Measurements from ENCODE around the gene SH3RF3. TPM values are rescaled to one million over a fixed set of nuclear protein-coding genes. Genes with fewer than 3 reads are reported as not detected.

Gene SH3RF3
- total and polyA plus RNA-seq, 10 of the 15 experiments (the other 5 are each of a cell fraction or from before 2014, with no cell fraction given): 0.08 to 8.8 (median 2.3) TPM

DNA sequence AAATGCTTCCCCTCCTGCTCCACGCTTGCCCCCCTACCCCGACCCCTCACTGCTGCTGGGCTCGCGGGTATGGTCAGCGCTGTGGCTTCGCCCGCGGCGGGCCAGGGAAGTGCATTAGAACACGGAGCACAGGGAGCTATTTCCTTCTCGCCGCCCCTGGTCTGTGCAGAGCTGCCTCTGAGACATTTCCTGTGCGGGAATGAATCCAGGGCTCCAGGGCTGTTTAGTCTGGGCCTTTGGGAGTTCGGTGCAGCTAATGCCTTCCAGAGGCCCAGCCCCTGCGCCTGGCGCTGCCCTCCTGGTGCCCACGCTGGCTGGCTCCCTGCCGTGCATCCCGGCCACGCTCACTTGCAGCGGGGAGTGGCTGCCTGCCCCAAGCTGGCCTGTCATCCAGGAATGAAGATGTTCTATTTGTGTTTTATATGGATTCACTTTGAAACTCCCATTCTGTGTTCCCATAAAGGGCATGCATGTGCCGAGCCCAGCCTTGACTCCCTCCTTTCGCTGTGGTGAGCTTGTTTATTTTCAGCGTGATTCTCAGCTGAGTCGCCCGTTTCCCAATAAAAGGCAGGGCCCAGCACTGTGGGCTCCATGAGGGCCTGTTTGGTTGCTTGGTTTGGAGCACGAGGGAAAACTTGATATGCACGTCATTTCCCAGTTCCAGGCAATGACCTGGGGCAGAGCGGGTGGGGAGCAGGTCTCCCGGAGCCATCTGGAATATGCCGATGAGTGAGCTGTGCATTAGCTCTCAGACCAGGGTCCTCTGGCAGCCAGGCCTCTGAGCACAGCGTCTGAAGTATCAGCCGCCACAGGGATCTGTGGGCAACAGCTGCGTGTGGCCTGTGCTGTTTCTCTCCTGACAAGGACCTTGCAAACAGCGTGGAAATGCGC is 42.7 kb downstream of the SH3RF3 start (continued):
- TF ChIP-seq MEF2B (IDR thresholded peaks at IDR 0.05; ENCODE audit: partially characterized antibody, poor library complexity, severe bottlenecking): no peak
- no peak for TF ChIP-seq NBN (IDR thresholded peaks at IDR 0.05)

- in situ Hi-C loops (cut with MboI) (no loop called here), intact Hi-C loops (cut with micrococcal nuclease; ENCODE audit: unreplicated experiment) (no loop called here)
- Histone ChIP-seq H3K9ac (ENCODE audit: control insufficient read depth, insufficient read depth, low read length) (no peak overlapping the region), H3K4me2 (ENCODE audit: control insufficient read depth, insufficient read depth) (no peak overlapping the region), H3K4me1 (ENCODE audit: control insufficient read depth, insufficient read depth, low read length) (no peaks in the 10 kb centered on the region), H2AFZ (ENCODE audit: control insufficient read depth, low read depth, low read length) (no peak overlapping the region), H4K20me1 (ENCODE audit: control insufficient read depth, insufficient read depth) (no peaks in the 10 kb centered on the region), H3K36me3 (ENCODE audit: control insufficient read depth in 2 of 2, insufficient read depth in 2 of 2, low read length in 1 of 2) (no peaks in the 10 kb centered on the region), H3K4me3 (no peak overlapping the region), H3K9me3 (replicated peaks; ENCODE audit: control insufficient read depth, insufficient read depth, low read length) (no peaks in the 10 kb centered on the region; the same call in 2 of the 3 replicates), H3K27me3 (replicated peaks in 1 of 2; ENCODE audit: control insufficient read depth in 2 of 2, insufficient read depth in 2 of 2, low read length in 1 of 2) (no peaks in the 10 kb centered on the region; a peak in 1 of 4 replicates), H3K79me2 (ENCODE audit: control insufficient read depth, insufficient read depth, low read length) (no peaks in the 10 kb centered on the region), H3K27ac (ENCODE audit: control insufficient read depth, insufficient read depth) (no peak overlapping the region)
- no peak for FAIRE-seq
- WGBS (ENCODE audit: insufficient coverage, insufficient replicate concordance, low lambda C conversion rate, missing lambda C conversion rate): 72% methylated on average over 7 of the region's 7 CpGs
- ChIA-PET CTCF (no interaction called here), SMC1A (ENCODE audit: uncharacterized antibody, unreplicated experiment) (no interaction called here), POLR2A (no interaction called here), RAD21 (ENCODE audit: unreplicated experiment) (no interaction called here)
- DNase-seq (ENCODE audit: low read depth, low spot score): no peak
- TF ChIP-seq IRF5 (IDR thresholded peaks at IDR 0.05; ENCODE audit: borderline replicate concordance) (no peak), EP300 (IDR thresholded peaks at IDR 0.05; ENCODE audit: borderline replicate concordance in 1 of 2, control insufficient read depth in 1 of 2, low read depth in 2 of 2, low read length in 2 of 2) (no peak), PRDM15 (CRISPR knock-in tag; IDR thresholded peaks at IDR 0.05) (no peak), PAX8 (IDR thresholded peaks at IDR 0.05) (no peak), FOXM1 (IDR thresholded peaks at IDR 0.05; ENCODE audit: low read depth, low read length) (no peak), TARDBP (IDR thresholded peaks at IDR 0.05; ENCODE audit: borderline replicate concordance) (no peak), EZH2 (IDR thresholded peaks at IDR 0.05; ENCODE audit: borderline replicate concordance, control insufficient read depth, low read depth, low read length) (no peak), ETV6 (conservative IDR thresholded peaks at IDR 0.05 in 1 of 2, IDR thresholded peaks at IDR 0.05 in 1 of 2; ENCODE audit: borderline replicate concordance in 1 of 2, low read depth in 1 of 2) (no peak), RAD21 (IDR thresholded peaks at IDR 0.05; ENCODE audit: insufficient read depth, low read depth, low read length) (no peak), SRF (IDR thresholded peaks at IDR 0.05; ENCODE audit: low read depth in 2 of 2, low read length in 2 of 2) (no peak)
- TF ChIP-seq, protein P1, sequence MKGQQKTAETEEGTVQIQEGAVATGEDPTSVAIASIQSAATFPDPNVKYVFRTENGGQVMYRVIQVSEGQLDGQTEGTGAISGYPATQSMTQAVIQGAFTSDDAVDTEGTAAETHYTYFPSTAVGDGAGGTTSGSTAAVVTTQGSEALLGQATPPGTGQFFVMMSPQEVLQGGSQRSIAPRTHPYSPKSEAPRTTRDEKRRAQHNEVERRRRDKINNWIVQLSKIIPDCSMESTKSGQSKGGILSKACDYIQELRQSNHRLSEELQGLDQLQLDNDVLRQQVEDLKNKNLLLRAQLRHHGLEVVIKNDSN (IDR thresholded peaks at IDR 0.05; ENCODE audit: borderline replicate concordance, extremely low read length, insufficient read depth, low read depth, low read length): no peak
- no peak for ATAC-seq
- no TSS peak for BruUV-seq (replicated peaks)
Observed at GRCh38 chr2:109172556-109173105, 43.6 kb downstream of the SH3RF3 start.

Data from GM12878 (cell line).